Measurements from ENCODE around the gene ARL2.

Gene ARL2

GRCh38 chr11:65067446-65067845, 53.5 kb downstream of the ARL2 start:
- no peaks in the 10 kb centered on the region for H3K4me1 Mint-ChIP-seq (ENCODE audit: low read depth)
- no peaks in the 10 kb centered on the region for H3K36me3 Mint-ChIP-seq
- H3K4me3 Mint-ChIP-seq, result no peak overlapping the region
- H3K27ac Mint-ChIP-seq, result no peak overlapping the region
- no peaks in the 10 kb centered on the region for H3K27me3 Mint-ChIP-seq
- no peaks in the 10 kb centered on the region for H3K9me3 Mint-ChIP-seq (ENCODE audit: low read depth)

GRCh38 chr11:65069217-65069616, 55.3 kb downstream of the ARL2 start:
- no peaks in the 10 kb centered on the region for H3K9me3 Mint-ChIP-seq (ENCODE audit: low read depth)
- H3K36me3 Mint-ChIP-seq, result no peaks in the 10 kb centered on the region
- no peak overlapping the region for H3K27ac Mint-ChIP-seq
- no peak overlapping the region for H3K4me3 Mint-ChIP-seq
- no peaks in the 10 kb centered on the region for H3K4me1 Mint-ChIP-seq (ENCODE audit: low read depth)
- H3K27me3 Mint-ChIP-seq, result no peaks in the 10 kb centered on the region

All from activated naive CD8-positive, alpha-beta T cell (primary cell).